Tibial artery (tissue), 4 donors: ENCODE results near the gene IGSF3.

Source experiments
- DNase-seq, 2 donors: peaks; one replicate each; pipeline ENCODE4 v3.0.0-alpha.2; 2019
- H3K27ac ChIP-seq, 2 donors: fragments of 200-600 bp; sonication (generic) in 1 of 2; 1 replicate in 1 of 2; 2 replicates in 1 of 2; pipeline ENCODE4 v1.5.1; 2018 to 2019; ENCODE audit warnings: mild to moderate bottlenecking in 1 of 2
- H3K27me3 ChIP-seq, 2 donors: fragments of 200-600 bp; sonication (generic) in 1 of 2; one replicate each; pipeline versions ENCODE4 v1.5.1 to v1.6.0; 2016 to 2019
- H3K36me3 ChIP-seq, 3 donors: fragments of 200-600 bp; sonication (generic) in 2 of 3; one replicate each; pipeline ENCODE4 v1.5.1; 2016 to 2019; ENCODE audit warnings: mild to moderate bottlenecking in 2 of 3
- H3K4me1 ChIP-seq, 4 donors: fragments of 200-600 bp; sonication (generic) in 2 of 4; 1 replicate in 3 of 4; 2 replicates in 1 of 4; pipeline ENCODE4 v1.5.1; 2016 to 2019
- H3K4me3 ChIP-seq, 2 donors: fragments of 200-600 bp; sonication (generic) in 1 of 2; 1 replicate in 1 of 2; 2 replicates in 1 of 2; pipeline ENCODE4 v1.5.1; 2018 to 2019; ENCODE audit warnings: mild to moderate bottlenecking in 2 of 2
- H3K9me3 ChIP-seq, 3 donors: fragments of 200-600 bp; sonication (generic) in 1 of 3; one replicate each; pipeline ENCODE4 v1.5.1; 2016 to 2019
- CTCF ChIP-seq, 2 experiments: fragments of 200-600 bp in 1 of 2; fragments of 450-650 bp in 1 of 2; IDR thresholded peaks; one replicate each; pipeline ENCODE4 v1.5.1; 2017 to 2019; ENCODE audit warnings: antibody characterized with exemption in 2 of 2, mild to moderate bottlenecking in 1 of 2, moderate library complexity in 1 of 2
- intact Hi-C: fragments of 100-400 bp; cut with DNase I; formaldehyde crosslinking; loops from one replicate; pipeline ENCODE4 v1.15.0; 2023; ENCODE audit warnings: low total_unique reads

Gene IGSF3

GRCh38 chr1:116529681-116530080 is 137.9 kb downstream of the IGSF3 start:
- DNase-seq: no peak
- Histone ChIP-seq H3K27ac (no peak overlapping the region), H3K27me3 (no peaks in the 10 kb centered on the region), H3K4me1 (no peaks in the 10 kb centered on the region), H3K4me3 (no peak overlapping the region), H3K36me3 (peaks cover 24 to 28% (median 24%) of the 10 kb centered on the region in 3 donors), H3K9me3 (no peaks in the 10 kb centered on the region)
- no peak for TF ChIP-seq CTCF (IDR thresholded peaks at IDR 0.05)
- intact Hi-C loops: no loop called here

- no peaks in the 10 kb centered on the region for H3K4me1 ChIP-seq
- no peaks in the 10 kb centered on the region for H3K9me3 ChIP-seq
- no peak overlapping the region for H3K27ac ChIP-seq
- H3K36me3 ChIP-seq: peaks cover 19 to 23% (median 20%) of the 10 kb centered on the region in 3 donors
- no peak for DNase-seq
- intact Hi-C loops: no loop called here
- H3K27me3 ChIP-seq: no peaks in the 10 kb centered on the region
- H3K4me3 ChIP-seq: no peak overlapping the region
- no peak for TF ChIP-seq CTCF (IDR thresholded peaks at IDR 0.05)
Measured at GRCh38 chr1:116529199-116529631, 138.3 kb downstream of the IGSF3 start.

GRCh38 chr1:116528329-116529083 is 139.0 kb downstream of the IGSF3 start:
- TF ChIP-seq CTCF (IDR thresholded peaks at IDR 0.05): no peak
- Histone ChIP-seq H3K4me1 (no peaks in the 10 kb centered on the region), H3K4me3 (no peak overlapping the region), H3K27me3 (no peaks in the 10 kb centered on the region), H3K36me3 (peaks cover 13 to 17% (median 16%) of the 10 kb centered on the region in 3 donors), H3K27ac (no peak overlapping the region), H3K9me3 (no peaks in the 10 kb centered on the region)
- DNase-seq: no peak
- intact Hi-C loops: no loop called here

- Histone ChIP-seq H3K9me3 (no peaks in the 10 kb centered on the region), H3K4me3 (no peak overlapping the region), H3K27ac (no peak overlapping the region), H3K4me1 (peaks cover 0 to 11% (median 0%) of the 10 kb centered on the region in 4 donors), H3K36me3 (no peaks in the 10 kb centered on the region), H3K27me3 (no peaks in the 10 kb centered on the region)
- intact Hi-C loops: no loop called here
- no peak for DNase-seq
- TF ChIP-seq CTCF (IDR thresholded peaks at IDR 0.05): no peak
Measured at GRCh38 chr1:116525440-116525839, 142.1 kb downstream of the IGSF3 start.
